AG09319 (cell line): Measurements from ENCODE around the gene STRADB.

ENCODE experiments used
- DNase-seq: peaks from one replicate; pipeline ENCODE4 v3.0.0-alpha.2; 2010; ENCODE audit warnings: low read depth; ENCODE audit errors: extremely low read depth
- CTCF ChIP-seq: IDR thresholded peaks from 2 replicates; pipeline ENCODE4 v1.5.1; 2011; ENCODE audit warnings: low read depth, mild to moderate bottlenecking, inconsistent platforms, low read length, moderate library complexity

The STRADB gene

GRCh38 chr2:201451292-201452057 is at the start of gene STRADB, which contains the start of gene TRAK2:
TSS of gene STRADB (plus strand) at chr2:201451740. CDS start at chr2:201454841, 3,101 bp downstream.
TSS of gene TRAK2 (minus strand) at chr2:201451458. CDS start at chr2:201420507, 30,951 bp downstream.
- DNase-seq: peak; percentile 88
- TF ChIP-seq CTCF: peak; percentile 10

GRCh38 chr2:201401815-201402214 is 49.7 kb upstream of the STRADB start:
- no peak for DNase-seq

GRCh38 chr2:201402651-201403562 is 48.6 kb upstream of the STRADB start:
- no peak for TF ChIP-seq CTCF
- DNase-seq: no peak

More at GRCh38 chr2:201401815-201402214, 49.7 kb upstream of the STRADB start:
- no peak for TF ChIP-seq CTCF

- no peak for DNase-seq
- TF ChIP-seq CTCF: no peak
These were observed 47.7 kb upstream of the STRADB start for GRCh38 chr2:201403880-201404279.

GRCh38 chr2:201404699-201405280 is 46.8 kb upstream of the STRADB start:
- no peak for TF ChIP-seq CTCF
- DNase-seq: no peak

GRCh38 chr2:201406077-201406662 is 45.4 kb upstream of the STRADB start:
- DNase-seq: peak; percentile 78
- no peak for TF ChIP-seq CTCF
